Astrocyte (in vitro differentiated cells and primary cell): Measurements from ENCODE around the gene UBL3.

Experiments
- EZH2 ChIP-seq: IDR thresholded peaks from 2 replicates; pipeline ENCODE4 v1.6.1; 2012; ENCODE audit warnings: mild to moderate bottlenecking, low read length, inconsistent platforms; ENCODE audit not compliant: insufficient read depth
- TF ChIP-seq, protein P1 (sequence below): IDR thresholded peaks from 2 replicates; pipeline ENCODE4 v1.5.1; 2011; ENCODE audit warnings: low read depth, mild to moderate bottlenecking, inconsistent platforms, low read length, moderate library complexity; ENCODE audit not compliant: insufficient read depth

DNA sequence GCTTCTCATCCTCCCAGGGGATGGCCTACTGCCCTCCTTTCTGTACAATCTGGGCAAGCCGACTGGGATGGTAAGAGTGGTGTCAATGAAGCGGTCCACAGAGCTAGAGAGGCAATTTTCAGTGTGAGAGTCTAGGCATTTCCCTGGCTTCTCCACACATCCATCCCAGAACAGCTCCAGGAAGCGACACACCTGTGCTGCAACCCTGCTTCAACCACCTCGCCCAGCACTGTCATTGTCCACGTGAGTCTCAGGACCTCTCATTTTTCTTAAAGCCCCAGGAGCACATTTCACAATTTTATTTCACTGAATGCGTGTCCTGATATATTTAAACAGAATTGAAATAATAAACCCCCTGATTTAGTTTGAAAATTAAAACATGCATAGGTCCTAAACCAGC is 15.5 kb upstream of the UBL3 start:
- TF ChIP-seq, protein P1, sequence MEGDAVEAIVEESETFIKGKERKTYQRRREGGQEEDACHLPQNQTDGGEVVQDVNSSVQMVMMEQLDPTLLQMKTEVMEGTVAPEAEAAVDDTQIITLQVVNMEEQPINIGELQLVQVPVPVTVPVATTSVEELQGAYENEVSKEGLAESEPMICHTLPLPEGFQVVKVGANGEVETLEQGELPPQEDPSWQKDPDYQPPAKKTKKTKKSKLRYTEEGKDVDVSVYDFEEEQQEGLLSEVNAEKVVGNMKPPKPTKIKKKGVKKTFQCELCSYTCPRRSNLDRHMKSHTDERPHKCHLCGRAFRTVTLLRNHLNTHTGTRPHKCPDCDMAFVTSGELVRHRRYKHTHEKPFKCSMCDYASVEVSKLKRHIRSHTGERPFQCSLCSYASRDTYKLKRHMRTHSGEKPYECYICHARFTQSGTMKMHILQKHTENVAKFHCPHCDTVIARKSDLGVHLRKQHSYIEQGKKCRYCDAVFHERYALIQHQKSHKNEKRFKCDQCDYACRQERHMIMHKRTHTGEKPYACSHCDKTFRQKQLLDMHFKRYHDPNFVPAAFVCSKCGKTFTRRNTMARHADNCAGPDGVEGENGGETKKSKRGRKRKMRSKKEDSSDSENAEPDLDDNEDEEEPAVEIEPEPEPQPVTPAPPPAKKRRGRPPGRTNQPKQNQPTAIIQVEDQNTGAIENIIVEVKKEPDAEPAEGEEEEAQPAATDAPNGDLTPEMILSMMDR = no peak
- TF ChIP-seq EZH2 = no peak
